Activated CD8-positive, alpha-beta T cell treated with anti-CD3 and anti-CD28 coated beads, Interleukin-2, amount 10 ng/mL, durations not matched to agents 7 days and 5 days (primary cell): ENCODE measurements around the gene DTYMK. TPM values are rescaled to one million over a fixed set of nuclear protein-coding genes. Genes with fewer than 3 reads are reported as not detected.
"Not testable (repeated sequence)": the region's sequence is repeated elsewhere in the genome, so short reads cannot be mapped to it uniquely, and the experiment has no call there.

Experiments used
- ATAC-seq: fragments of 150-1000 bp; cut with Tn5 transposase; one replicate; pipeline ENCODE4 v1.10.0; 2021; ENCODE audit warnings: moderate library complexity
- CTCF ChIA-PET: fragments of 350-600 bp; sonication (Branson Sonifier 250); formaldehyde crosslinking; loops from one replicate; lab custom pipeline; 2021; ENCODE audit warnings: antibody characterized with exemption; lab: Charles Lee
- POLR2A ChIA-PET: fragments of 350-600 bp; sonication (Branson Sonifier 250); formaldehyde crosslinking; loops from one replicate; lab custom pipeline; 2021; ENCODE audit warnings: antibody characterized with exemption; lab: Charles Lee
- DNase-seq: peaks from one replicate; pipeline ENCODE4 v3.0.0-alpha.2; 2020
- H3K27ac Mint-ChIP-seq: one replicate; pipeline ENCODE4 v1.8.0; 2021; ENCODE audit warnings: mild to moderate bottlenecking, mixed read lengths
- H3K27me3 Mint-ChIP-seq: one replicate; pipeline ENCODE4 v1.8.0; 2021; ENCODE audit warnings: low read depth, mixed read lengths
- H3K36me3 Mint-ChIP-seq: one replicate; pipeline ENCODE4 v1.8.0; 2021; ENCODE audit warnings: low read depth, mixed read lengths
- H3K4me1 Mint-ChIP-seq: one replicate; pipeline ENCODE4 v1.8.0; 2021; ENCODE audit warnings: low read depth, mixed read lengths
- H3K4me3 Mint-ChIP-seq: one replicate; pipeline ENCODE4 v1.8.0; 2021; ENCODE audit warnings: mild to moderate bottlenecking, mixed read lengths
- H3K9me3 Mint-ChIP-seq: one replicate; pipeline ENCODE4 v1.8.0; 2022; ENCODE audit warnings: mixed read lengths; ENCODE audit not compliant: insufficient read depth
- total RNA-seq, 2 experiments: library from RNA; stranded (reverse); gene quantifications; one replicate each; pipeline ENCODE4 v1.2.3, GENCODE V29; 2021

DTYMK gene
- total RNA-seq = 100 to 1,000 TPM; 101 to 103 TPM

GRCh38 chr2:241686650-241687425 lies at the start of gene DTYMK:
Gene DTYMK, minus strand, starts transcription at chr2:241686815. Its CDS starts 32 bp downstream, at chr2:241686783.
- Mint-ChIP-seq H3K4me1 (peaks cover 40% of the 10 kb centered on the region), H3K36me3 (peaks cover 42% of the 10 kb centered on the region), H3K9me3 (no peaks in the 10 kb centered on the region), H3K27ac (peak within 1 kb of the TSS; percentile 97), H3K27me3 (no peaks in the 10 kb centered on the region), H3K4me3 (peak within 1 kb of the TSS; percentile 90)
- DNase-seq = peak; percentile 96
- peak; percentile 97 for ATAC-seq
- ChIA-PET CTCF (interaction anchor here (1.1 to 3.2 kb wide), 8 partner anchors 12 to 194 kb away, joined by 3 to 24 read pairs (median 4); partner anchors contain the start of genes D2HGDH and ING5), POLR2A (interaction anchor here (0.6 to 3.4 kb wide), 10 partner anchors 11 to 372 kb away, joined by 3 to 31 read pairs (median 4); partner anchors contain the start of gene ING5)

GRCh38 chr2:241736111-241736510 lies 49.5 kb upstream of the DTYMK start:
- no peaks in the 10 kb centered on the region for H3K27me3 Mint-ChIP-seq
- peaks cover 10% of the 10 kb centered on the region for H3K36me3 Mint-ChIP-seq
- ATAC-seq = no peak
- H3K4me1 Mint-ChIP-seq = peaks cover 59% of the 10 kb centered on the region
- peak overlapping the region; percentile 82 for H3K4me3 Mint-ChIP-seq
- peak overlapping the region; percentile 45 for H3K27ac Mint-ChIP-seq
- no peaks in the 10 kb centered on the region for H3K9me3 Mint-ChIP-seq
- no peak for DNase-seq
- CTCF ChIA-PET = no interaction called here
- POLR2A ChIA-PET = interaction anchor here (0.7 to 1.0 kb wide), 4 partner anchors 10 to 138 kb away, joined by 3 read pairs; partner anchors contain the start of gene ING5

- Mint-ChIP-seq H3K36me3 (peaks cover 10% of the 10 kb centered on the region), H3K9me3 (no peaks in the 10 kb centered on the region), H3K4me3 (peak within 1 kb of the TSS; percentile 82), H3K27me3 (no peaks in the 10 kb centered on the region), H3K4me1 (peaks cover 61% of the 10 kb centered on the region), H3K27ac (peak within 1 kb of the TSS; percentile 84)
- CTCF ChIA-PET = interaction anchor here (1.0 to 1.9 kb wide), 7 partner anchors 9 to 144 kb away, joined by 3 to 18 read pairs (median 6); partner anchors contain the start of genes DTYMK and ING5
- peak; percentile 95 for DNase-seq
- POLR2A ChIA-PET = interaction anchor here (0.9 to 2.4 kb wide), 2 partner anchors 32 to 107 kb away, joined by 4 to 20 read pairs; partner anchors contain the start of gene ING5
- peak; percentile 93 for ATAC-seq
Measured at GRCh38 chr2:241734467-241735208, 48.0 kb upstream of the DTYMK start, which contains the start of gene D2HGDH. Gene D2HGDH, plus strand, starts transcription at chr2:241734630. Its CDS starts 595 bp downstream, at chr2:241735225.

GRCh38 chr2:241734208-241734466 lies 47.5 kb upstream of the DTYMK start:
- no peaks in the 10 kb centered on the region for H3K9me3 Mint-ChIP-seq
- peaks cover 10% of the 10 kb centered on the region for H3K36me3 Mint-ChIP-seq
- no peak overlapping the region for H3K27ac Mint-ChIP-seq
- peak overlapping the region; percentile 60 for H3K4me3 Mint-ChIP-seq
- POLR2A ChIA-PET = interaction anchor here (2.4 kb wide), 1 partner anchor 32 kb away, joined by 20 read pairs; the partner anchor contains the start of gene ING5
- no peaks in the 10 kb centered on the region for H3K27me3 Mint-ChIP-seq
- ATAC-seq (no peak), DNase-seq (no peak)
- CTCF ChIA-PET = interaction anchor here (1.0 to 1.9 kb wide), 7 partner anchors 9 to 144 kb away, joined by 3 to 18 read pairs (median 6); partner anchors contain the start of genes DTYMK and ING5
- H3K4me1 Mint-ChIP-seq = peaks cover 56% of the 10 kb centered on the region

GRCh38 chr2:241733391-241734207 lies 47.0 kb upstream of the DTYMK start:
- H3K4me1 Mint-ChIP-seq = peaks cover 51% of the 10 kb centered on the region
- ATAC-seq = no peak
- no peaks in the 10 kb centered on the region for H3K27me3 Mint-ChIP-seq
- H3K4me3 Mint-ChIP-seq = peak overlapping the region; percentile 60
- H3K9me3 Mint-ChIP-seq = no peaks in the 10 kb centered on the region
- CTCF ChIA-PET = interaction anchor here (0.6 to 1.9 kb wide), 8 partner anchors 8 to 145 kb away, joined by 3 to 18 read pairs (median 5); partner anchors contain the start of genes DTYMK and ING5
- DNase-seq = no peak
- POLR2A ChIA-PET = interaction anchor here (1.0 to 2.4 kb wide), 2 partner anchors 31 to 47 kb away, joined by 3 to 20 read pairs; partner anchors contain the start of genes DTYMK and ING5
- H3K36me3 Mint-ChIP-seq = peaks cover 6% of the 10 kb centered on the region
- peak overlapping the region; percentile 46 for H3K27ac Mint-ChIP-seq

GRCh38 chr2:241732513-241733186 lies 46.0 kb upstream of the DTYMK start:
- H3K27ac Mint-ChIP-seq, ATAC-seq, H3K4me3 Mint-ChIP-seq, H3K36me3 Mint-ChIP-seq, H3K9me3 Mint-ChIP-seq, H3K27me3 Mint-ChIP-seq: not testable (repeated sequence)
- peak; percentile 63 for DNase-seq
- H3K4me1 Mint-ChIP-seq = peaks cover 46% of the 10 kb centered on the region
- ChIA-PET CTCF (interaction anchor here (0.7 to 2.3 kb wide), 4 partner anchors 14 to 130 kb away, joined by 3 to 20 read pairs (median 4); partner anchors contain the start of gene ING5), POLR2A (interaction anchor here (1.0 to 2.4 kb wide), 2 partner anchors 30 to 46 kb away, joined by 3 to 20 read pairs; partner anchors contain the start of genes DTYMK and ING5)

- no peak overlapping the region for H3K4me3 Mint-ChIP-seq
- H3K36me3 Mint-ChIP-seq = no peaks in the 10 kb centered on the region
- DNase-seq (no peak), ATAC-seq (no peak)
- ChIA-PET CTCF (interaction anchor here (1.6 to 2.3 kb wide), 2 partner anchors 29 to 148 kb away, joined by 8 to 20 read pairs; partner anchors contain the start of gene ING5), POLR2A (no interaction called here)
- H3K9me3 Mint-ChIP-seq = no peaks in the 10 kb centered on the region
- H3K27ac Mint-ChIP-seq = no peak overlapping the region
- H3K4me1 Mint-ChIP-seq = peaks cover 33% of the 10 kb centered on the region
- H3K27me3 Mint-ChIP-seq = no peaks in the 10 kb centered on the region
Measured at GRCh38 chr2:241730671-241731293, 44.2 kb upstream of the DTYMK start.

GRCh38 chr2:241729868-241730267 lies 43.3 kb upstream of the DTYMK start:
- ATAC-seq (no peak), DNase-seq (no peak)
- Mint-ChIP-seq H3K27me3 (no peaks in the 10 kb centered on the region), H3K27ac (no peak overlapping the region), H3K36me3 (peaks cover 2% of the 10 kb centered on the region), H3K9me3 (no peaks in the 10 kb centered on the region), H3K4me3 (no peak overlapping the region), H3K4me1 (peaks cover 29% of the 10 kb centered on the region)
- CTCF ChIA-PET = interaction anchor here (1.5 kb wide), 1 partner anchor 28 kb away, joined by 3 read pairs; the partner anchor contains the start of gene ING5
- POLR2A ChIA-PET = no interaction called here

- peaks cover 13% of the 10 kb centered on the region for H3K36me3 Mint-ChIP-seq
- no peak overlapping the region for H3K27ac Mint-ChIP-seq
- no peaks in the 10 kb centered on the region for H3K27me3 Mint-ChIP-seq
- no peak for DNase-seq
- ChIA-PET POLR2A (no interaction called here), CTCF (interaction anchor here (0.7 to 1.5 kb wide), 3 partner anchors 26 to 64 kb away, joined by 3 read pairs; partner anchors contain the start of gene ING5)
- ATAC-seq = no peak
- H3K4me1 Mint-ChIP-seq = peaks cover 27% of the 10 kb centered on the region
- H3K4me3 Mint-ChIP-seq = no peak overlapping the region
- no peaks in the 10 kb centered on the region for H3K9me3 Mint-ChIP-seq
Measured at GRCh38 chr2:241728627-241729026, 42.0 kb upstream of the DTYMK start.

- H3K27me3 Mint-ChIP-seq = no peaks in the 10 kb centered on the region
- POLR2A ChIA-PET = no interaction called here
Measured at GRCh38 chr2:241728000-241728399, 41.4 kb upstream of the DTYMK start.

More at GRCh38 chr2:241728000-241728399, 41.4 kb upstream of the DTYMK start:
- Mint-ChIP-seq H3K27ac (no peak overlapping the region), H3K36me3 (peaks cover 19% of the 10 kb centered on the region), H3K4me1 (peaks cover 25% of the 10 kb centered on the region), H3K9me3 (no peaks in the 10 kb centered on the region), H3K4me3 (no peak overlapping the region)
- CTCF ChIA-PET = interaction anchor here (0.7 kb wide), 1 partner anchor 63 kb away, joined by 3 read pairs; no protein-coding TSS in a partner anchor
- DNase-seq (no peak), ATAC-seq (no peak)
